OCI-LY7 (cell line): ENCODE results near the gene C1orf21.

Experiments
- EZH2phosphoT487 ChIP-seq: fragments of 200-600 bp; sonication (generic); IDR thresholded peaks from 2 replicates; pipeline ENCODE4 v1.6.1; 2018; ENCODE audit warnings: low read depth, borderline replicate concordance, mild to moderate bottlenecking, mixed run types, antibody characterized with exemption, low read length, moderate library complexity, mixed read lengths
- TF ChIP-seq, protein P1 (sequence below): fragments of 200-600 bp; sonication (generic); conservative IDR thresholded peaks from 2 replicates; pipeline ENCODE4 v1.5.1; 2014; ENCODE audit warnings: mild to moderate bottlenecking, antibody characterized with exemption, low read length, moderate library complexity, mixed read lengths

DNA sequence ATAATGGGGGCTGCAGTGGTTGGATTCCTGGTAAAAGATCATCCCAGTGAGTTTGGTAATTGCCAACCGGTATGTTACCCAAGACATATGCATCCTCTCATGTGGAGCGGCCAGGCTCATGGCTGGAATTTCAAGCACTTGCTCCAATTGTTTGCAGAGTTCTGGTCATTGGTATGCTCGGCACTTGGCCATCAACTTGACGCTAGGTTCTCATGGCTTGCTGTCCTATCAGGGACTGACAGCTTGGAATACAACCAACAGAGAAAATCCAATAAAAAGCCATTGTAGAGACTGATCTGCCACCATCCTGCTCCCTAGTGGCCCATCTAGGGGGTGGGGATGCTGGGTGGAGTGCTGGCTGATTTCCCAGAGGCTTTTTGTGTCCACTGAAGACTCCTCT is 247.0 kb downstream of the C1orf21 start:
- TF ChIP-seq, protein P1, sequence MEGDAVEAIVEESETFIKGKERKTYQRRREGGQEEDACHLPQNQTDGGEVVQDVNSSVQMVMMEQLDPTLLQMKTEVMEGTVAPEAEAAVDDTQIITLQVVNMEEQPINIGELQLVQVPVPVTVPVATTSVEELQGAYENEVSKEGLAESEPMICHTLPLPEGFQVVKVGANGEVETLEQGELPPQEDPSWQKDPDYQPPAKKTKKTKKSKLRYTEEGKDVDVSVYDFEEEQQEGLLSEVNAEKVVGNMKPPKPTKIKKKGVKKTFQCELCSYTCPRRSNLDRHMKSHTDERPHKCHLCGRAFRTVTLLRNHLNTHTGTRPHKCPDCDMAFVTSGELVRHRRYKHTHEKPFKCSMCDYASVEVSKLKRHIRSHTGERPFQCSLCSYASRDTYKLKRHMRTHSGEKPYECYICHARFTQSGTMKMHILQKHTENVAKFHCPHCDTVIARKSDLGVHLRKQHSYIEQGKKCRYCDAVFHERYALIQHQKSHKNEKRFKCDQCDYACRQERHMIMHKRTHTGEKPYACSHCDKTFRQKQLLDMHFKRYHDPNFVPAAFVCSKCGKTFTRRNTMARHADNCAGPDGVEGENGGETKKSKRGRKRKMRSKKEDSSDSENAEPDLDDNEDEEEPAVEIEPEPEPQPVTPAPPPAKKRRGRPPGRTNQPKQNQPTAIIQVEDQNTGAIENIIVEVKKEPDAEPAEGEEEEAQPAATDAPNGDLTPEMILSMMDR = no peak
- no peak for TF ChIP-seq EZH2phosphoT487
